HG03457 (cell line): ENCODE results near the gene AMER2.
"Not testable (repeated sequence)": the region's sequence is repeated elsewhere in the genome, so short reads cannot be mapped to it uniquely, and the experiment has no call there.

Experiments used
- ATAC-seq: cut with Tn5 transposase; IDR thresholded peaks from one replicate; pipeline ENCODE4 v1.9.1; 2021; ENCODE audit warnings: moderate number of reproducible peaks; ENCODE audit not compliant: unreplicated experiment

Gene AMER2

GRCh38 chr13:25186187-25186586 lies 14.1 kb upstream of the AMER2 start:
- no peak for ATAC-seq

- no peak for ATAC-seq
Measured at GRCh38 chr13:25181597-25181996, 9.5 kb upstream of the AMER2 start.

GRCh38 chr13:25180775-25181537 lies 8.9 kb upstream of the AMER2 start:
- no peak for ATAC-seq

GRCh38 chr13:25179832-25180774 lies 8.0 kb upstream of the AMER2 start:
- no peak for ATAC-seq

GRCh38 chr13:25179011-25179410 lies 6.9 kb upstream of the AMER2 start:
- ATAC-seq: no peak

- no peak for ATAC-seq
Measured at GRCh38 chr13:25178070-25178469, 6.0 kb upstream of the AMER2 start.

GRCh38 chr13:25177636-25178035 lies 5.5 kb upstream of the AMER2 start:
- no peak for ATAC-seq

GRCh38 chr13:25177012-25177411 lies 4.9 kb upstream of the AMER2 start:
- no peak for ATAC-seq

DNA sequence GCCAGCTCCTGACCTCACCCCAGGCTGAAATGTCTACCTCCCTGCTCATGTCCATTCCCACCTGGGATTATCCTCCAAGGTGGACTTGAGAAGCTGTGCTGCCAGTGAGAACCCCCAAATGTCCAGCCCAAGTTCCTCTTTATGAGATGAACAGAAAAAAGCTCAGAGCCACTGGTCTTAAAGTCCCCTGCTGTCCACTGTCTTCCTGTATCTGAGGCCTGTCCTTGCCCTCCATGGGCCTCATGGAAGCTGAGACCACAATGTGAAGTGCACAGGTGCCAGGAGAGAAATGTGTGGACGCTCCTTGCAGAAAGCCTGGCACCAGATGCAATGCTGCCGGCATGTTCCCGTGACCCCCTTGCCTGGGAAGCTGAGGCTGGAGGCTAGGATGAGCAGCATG lies 3.3 kb upstream of the AMER2 start:
- no peak for ATAC-seq

GRCh38 chr13:25175026-25175425 lies 2.9 kb upstream of the AMER2 start:
- ATAC-seq: no peak

GRCh38 chr13:25174304-25174703 lies 2.2 kb upstream of the AMER2 start:
- ATAC-seq: no peak

- ATAC-seq: no peak
Measured at GRCh38 chr13:25172303-25172630, 179 bp upstream of the AMER2 start.

DNA sequence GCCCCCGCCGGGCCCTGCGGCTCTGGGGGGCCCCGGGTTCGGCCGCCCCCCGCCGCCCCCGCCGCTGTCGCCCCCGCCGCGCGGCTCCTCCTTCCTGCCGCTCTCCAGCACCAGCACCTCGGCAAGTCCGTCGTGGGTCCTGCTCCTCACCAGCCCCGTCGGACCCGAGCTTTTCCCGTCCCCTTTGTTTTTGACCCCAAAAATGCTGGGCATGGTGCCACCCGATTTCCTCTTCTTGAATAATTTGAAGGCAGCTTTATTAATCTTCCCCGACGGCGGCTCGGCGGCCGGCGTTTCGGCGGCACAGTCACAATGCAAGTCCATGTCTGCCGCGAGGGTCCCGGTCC lies 945 bp downstream of the AMER2 start:
- ATAC-seq: no peak

- ATAC-seq: no peak
Measured at GRCh38 chr13:25170554-25171111, 1.5 kb downstream of the AMER2 start.

DNA sequence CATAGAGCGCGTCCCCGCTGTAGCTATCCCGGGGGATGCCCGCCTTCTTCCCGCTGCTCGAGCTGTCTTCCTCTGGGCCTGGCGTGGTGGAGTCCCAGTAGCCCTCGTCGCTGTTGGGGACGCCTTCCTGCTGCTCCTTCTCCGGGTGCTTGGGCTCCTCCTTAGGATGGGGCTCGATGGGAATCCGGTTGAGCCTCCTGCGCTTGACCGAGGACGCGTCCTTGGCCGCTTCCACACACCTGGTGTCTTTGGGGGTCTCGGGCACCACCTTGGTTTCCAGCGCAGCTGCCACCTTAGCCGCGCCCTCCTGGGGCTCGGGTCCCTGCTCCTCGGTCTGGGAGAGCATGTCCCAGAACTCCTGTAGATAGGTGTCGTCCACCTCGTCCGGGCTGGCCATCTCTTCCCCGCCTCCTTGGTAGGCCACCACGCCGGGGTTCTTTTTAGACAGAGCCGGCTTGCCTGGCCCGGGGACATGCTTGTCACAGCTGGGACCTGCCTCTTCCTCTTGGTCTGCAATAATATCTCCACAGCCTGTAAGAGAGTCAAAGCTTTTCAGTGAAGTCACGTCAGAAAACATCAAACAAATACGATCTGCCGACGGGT lies 2.0 kb downstream of the AMER2 start:
- no peak for ATAC-seq

DNA sequence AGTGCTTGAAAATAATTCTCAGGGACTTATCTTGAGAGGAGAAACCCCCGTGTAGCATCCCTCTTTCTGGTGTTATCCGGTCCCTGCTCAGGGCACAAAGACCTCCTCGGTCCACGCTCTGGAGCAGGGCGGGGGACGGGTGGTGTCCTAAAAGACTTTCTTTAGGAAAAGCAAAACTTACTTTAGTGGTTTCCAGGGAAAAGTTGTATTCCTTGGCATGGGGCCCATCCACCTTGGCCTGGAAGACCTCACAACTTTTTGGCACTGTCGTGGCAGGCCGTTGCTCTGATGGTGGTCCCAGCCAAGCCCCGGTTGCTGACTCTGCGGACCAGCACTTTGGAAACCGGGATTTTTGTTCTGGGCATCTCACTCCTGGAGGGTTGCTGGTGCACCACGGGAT lies 2.7 kb downstream of the AMER2 start:
- ATAC-seq: no peak

DNA sequence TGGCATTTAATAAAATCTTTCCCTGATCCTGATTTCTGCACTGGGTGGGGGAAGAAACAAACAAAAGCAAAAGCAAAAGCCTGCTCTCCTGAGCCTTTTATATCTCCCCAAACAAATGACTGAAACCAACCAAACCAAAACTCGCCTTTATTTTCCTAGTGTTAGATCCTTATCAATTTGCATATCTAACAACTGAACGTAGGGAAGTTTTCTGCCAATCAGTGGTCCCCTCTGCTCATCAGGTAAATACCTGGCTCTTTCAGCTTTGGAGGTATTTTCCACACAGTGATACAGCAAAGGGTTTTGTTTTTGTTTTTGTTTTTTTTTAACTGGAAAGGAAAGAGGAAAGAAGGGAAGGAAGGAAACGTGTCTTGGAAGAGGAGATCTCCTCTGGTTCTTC lies 3.3 kb downstream of the AMER2 start:
- no peak for ATAC-seq

GRCh38 chr13:25167382-25168174 lies 4.5 kb downstream of the AMER2 start:
- no peak for ATAC-seq

DNA sequence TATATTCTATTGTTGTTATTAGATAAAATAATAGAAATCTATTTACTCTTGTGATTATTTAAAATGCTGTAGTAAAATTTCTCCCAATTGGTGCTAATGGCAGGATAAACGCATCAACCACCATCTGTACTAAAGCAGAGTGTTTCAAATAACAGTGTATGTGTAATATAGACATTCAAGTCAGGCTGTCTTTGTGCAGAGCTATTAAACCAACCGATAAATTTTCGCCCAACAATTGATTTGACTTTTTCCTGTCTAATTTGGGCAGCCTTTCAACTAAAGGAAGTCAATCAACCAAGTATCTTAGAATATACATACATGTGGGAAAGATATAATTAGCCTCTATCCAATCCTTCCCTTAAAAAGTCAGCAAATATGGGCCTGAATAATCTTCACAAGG lies 5.8 kb downstream of the AMER2 start:
- no peak for ATAC-seq

DNA sequence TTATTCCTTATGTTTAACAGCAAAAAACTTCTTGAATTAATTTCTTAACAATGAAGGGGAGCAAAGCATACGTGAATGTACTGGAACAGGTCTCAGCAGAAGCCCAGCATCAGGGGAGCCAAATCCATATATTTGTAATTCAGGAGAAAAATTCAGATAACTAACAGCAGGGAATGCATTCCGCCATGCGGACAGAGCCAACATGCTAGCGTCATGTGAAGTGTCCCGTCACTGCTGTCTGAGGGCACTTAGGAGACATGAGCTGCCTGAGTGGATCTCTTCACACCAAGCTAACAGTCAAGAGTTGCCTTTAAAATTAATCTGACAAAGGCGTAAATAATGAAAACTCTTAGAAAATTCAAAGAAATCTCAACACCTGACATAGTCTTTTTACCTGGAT lies 6.4 kb downstream of the AMER2 start:
- ATAC-seq: no peak

GRCh38 chr13:25165163-25165562 lies 6.9 kb downstream of the AMER2 start:
- ATAC-seq: not testable (repeated sequence)
